K562 (cell line): ENCODE measurements around the gene ACBD5. TPM values are rescaled to one million over a fixed set of nuclear protein-coding genes. Genes with fewer than 3 reads are reported as not detected.

Source experiments
- BRF1 ChIP-seq: IDR thresholded peaks from 3 replicates; pipeline ENCODE4 v1.6.1; 2011; ENCODE audit warnings: borderline replicate concordance, mild to moderate bottlenecking; ENCODE audit not compliant: insufficient read length; ENCODE audit errors: extremely low read depth
- HLTF ChIP-seq: fragments of 450-650 bp; IDR thresholded peaks from 2 replicates; pipeline ENCODE4 v1.6.1; 2016
- HNRNPK ChIP-seq: fragments of 200-400 bp; formaldehyde crosslinking; IDR thresholded peaks from one replicate; pipeline ENCODE4 v1.6.1; 2018; ENCODE audit warnings: mild to moderate bottlenecking, low read depth, low read length; ENCODE audit not compliant: poor library complexity, severe bottlenecking
- HNRNPLL ChIP-seq: fragments of 200-400 bp; formaldehyde crosslinking; IDR thresholded peaks from 2 replicates; pipeline ENCODE4 v1.6.1; 2017; ENCODE audit warnings: low read length, low read depth, mild to moderate bottlenecking; ENCODE audit not compliant: poor library complexity, severe bottlenecking
- PHTF2 ChIP-seq: fragments of 250-450 bp; sonication (Bioruptor Pico); IDR thresholded peaks from 2 replicates; pipeline ENCODE4 v1.5.0; 2021; ENCODE audit warnings: mild to moderate bottlenecking
- POLR2AphosphoS5 ChIP-seq: IDR thresholded peaks from 2 replicates; pipeline ENCODE4 v1.6.1; 2011; ENCODE audit warnings: mild to moderate bottlenecking, low read depth, low read length, moderate library complexity; ENCODE audit not compliant: control insufficient read depth, insufficient read depth
- PRMT5 ChIP-seq: sonication (generic); formaldehyde crosslinking; IDR thresholded peaks from 2 replicates; pipeline ENCODE4 v1.5.0; 2020; ENCODE audit warnings: missing genetic modification reagents
- SAFB2 ChIP-seq: fragments of 200-400 bp; formaldehyde crosslinking; IDR thresholded peaks from 2 replicates; pipeline ENCODE4 v1.6.1; 2018; ENCODE audit warnings: borderline replicate concordance, low read length, low read depth, moderate library complexity; ENCODE audit not compliant: severe bottlenecking
- SRSF7 ChIP-seq: fragments of 200-400 bp; formaldehyde crosslinking; optimal IDR thresholded peaks from 2 replicates; pipeline ENCODE3; 2017; ENCODE audit warnings: mild to moderate bottlenecking, low read depth, low read length
- SUPT5H ChIP-seq: fragments of 450-650 bp; IDR thresholded peaks from 2 replicates; pipeline ENCODE4 v1.6.1; 2016
- TBP ChIP-seq: optimal IDR thresholded peaks from 2 replicates; pipeline ENCODE3; 2011; ENCODE audit warnings: low read depth, low read length, improper control_type of control experiment
- TGIF2 ChIP-seq: sonication (generic); formaldehyde crosslinking; IDR thresholded peaks from 2 replicates; pipeline ENCODE4 v1.8.1; 2022; ENCODE audit warnings: mild to moderate bottlenecking, missing genetic modification reagents, moderate library complexity
- TOE1 ChIP-seq, 2 experiments: fragments of 450-650 bp in 1 of 2; sonication (generic) in 1 of 2; formaldehyde crosslinking in 1 of 2; IDR thresholded peaks; 2 replicates each; pipeline versions ENCODE4 v1.7.1 to v1.8.0; 2016 to 2022; ENCODE audit warnings: borderline replicate concordance in 2 of 2, mild to moderate bottlenecking in 2 of 2, antibody characterized with exemption in 1 of 2, inconsistent platforms in 1 of 2, low read depth in 1 of 2, missing genetic modification reagents in 1 of 2, moderate library complexity in 1 of 2
- ZBED1 ChIP-seq: IDR thresholded peaks from 2 replicates; pipeline ENCODE4 v1.6.1; 2014
- ZNF282 ChIP-seq: sonication (generic); formaldehyde crosslinking; IDR thresholded peaks from 2 replicates; pipeline ENCODE4 v1.8.1; 2023; ENCODE audit warnings: missing genetic modification reagents
- ZNF354B ChIP-seq: fragments of 250-450 bp; sonication (Bioruptor Pico); IDR thresholded peaks from 2 replicates; pipeline ENCODE4 v1.4.0; 2020
- ZNF445 ChIP-seq: fragments of 250-450 bp; sonication (Bioruptor Pico); IDR thresholded peaks from 2 replicates; pipeline ENCODE4 v1.4.0; 2020; ENCODE audit warnings: low read depth, mild to moderate bottlenecking, moderate library complexity
- ZNF518B ChIP-seq: fragments of 250-450 bp; sonication (Bioruptor Pico); IDR thresholded peaks from 2 replicates; pipeline ENCODE4 v1.5.0; 2021; ENCODE audit warnings: mild to moderate bottlenecking, moderate library complexity
- ZNF764 ChIP-seq: fragments of 250-450 bp; sonication (Bioruptor Pico); IDR thresholded peaks from 2 replicates; pipeline ENCODE4 v1.4.0; 2020; ENCODE audit warnings: low read depth, mild to moderate bottlenecking, moderate library complexity
- polyA plus RNA-seq, 8 experiments: library from polyadenylated mRNA; depleted of rRNA in 4 of 8; stranded (reverse) in 5 of 8; unstranded in 3 of 8; fragments of >200 nt; fragmentation: Nextera tagmentation in 2 of 8; fragmentation: Illumina TruSeq in 1 of 8; extraction: Ambion mirVana in 2 of 8; extraction: Trizol in 1 of 8; gene quantifications; 2 replicates each; pipeline versions ENCODE4 v1.2.1 to v1.2.3, GENCODE V29; 2011 to 2014; ENCODE audit warnings: inconsistent platforms in 1 of 8, missing spikeins in 1 of 8
- total RNA-seq, 7 experiments: library from RNA; depleted of rRNA in 6 of 7; stranded (reverse); fragments of >200 nt in 6 of 7; fragmentation: Illumina TruSeq in 2 of 7; extraction: Trizol in 2 of 7; gene quantifications; 2 replicates each; pipeline versions ENCODE4 v1.2.1 to v1.2.3, GENCODE V29; 2011 to 2021; ENCODE audit warnings: low replicate concordance in 1 of 7
- TF ChIP-seq, protein P1 (sequence below): fragments of 250-450 bp; sonication (Bioruptor Pico); IDR thresholded peaks from 2 replicates; pipeline ENCODE4 v1.5.0; 2020; ENCODE audit warnings: mild to moderate bottlenecking

Gene ACBD5
- total and polyA plus RNA-seq, 9 of the 15 experiments (the other 6 are each of a cell fraction or from before 2014, with no cell fraction given) = 1.5 to 10.3 (median 7.8) TPM

GRCh38 chr10:27241652-27242472, 1.3 kb upstream of the ACBD5 start (continued):
- TF ChIP-seq TGIF2 (CRISPR knock-in tag) = no peak
- peak; percentile 82 for TF ChIP-seq SUPT5H
- no peak for TF ChIP-seq BRF1
- TF ChIP-seq HLTF = no peak
- TF ChIP-seq ZNF445 = no peak
- TF ChIP-seq PHTF2 = no peak
- TF ChIP-seq HNRNPK = no peak
- no peak for TF ChIP-seq PRMT5 (CRISPR knock-in tag)
- TF ChIP-seq ZNF282 = no peak
- TF ChIP-seq ZNF764 (CRISPR knock-in tag) = no peak
- TF ChIP-seq ZNF518B = no peak
- no peak for TF ChIP-seq SAFB2
- no peak; the same call in 1 of the 2 replicates for TF ChIP-seq ZBED1
- peak; percentile 82 for TF ChIP-seq POLR2AphosphoS5
- TF ChIP-seq TBP = peak; percentile 82
- TF ChIP-seq, protein P1, sequence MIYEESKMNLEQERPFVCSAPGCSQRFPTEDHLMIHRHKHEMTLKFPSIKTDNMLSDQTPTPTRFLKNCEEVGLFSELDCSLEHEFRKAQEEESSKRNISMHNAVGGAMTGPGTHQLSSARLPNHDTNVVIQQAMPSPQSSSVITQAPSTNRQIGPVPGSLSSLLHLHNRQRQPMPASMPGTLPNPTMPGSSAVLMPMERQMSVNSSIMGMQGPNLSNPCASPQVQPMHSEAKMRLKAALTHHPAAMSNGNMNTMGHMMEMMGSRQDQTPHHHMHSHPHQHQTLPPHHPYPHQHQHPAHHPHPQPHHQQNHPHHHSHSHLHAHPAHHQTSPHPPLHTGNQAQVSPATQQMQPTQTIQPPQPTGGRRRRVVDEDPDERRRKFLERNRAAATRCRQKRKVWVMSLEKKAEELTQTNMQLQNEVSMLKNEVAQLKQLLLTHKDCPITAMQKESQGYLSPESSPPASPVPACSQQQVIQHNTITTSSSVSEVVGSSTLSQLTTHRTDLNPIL (CRISPR knock-in tag) = no peak
- TF ChIP-seq SRSF7 = no peak
- no peak for TF ChIP-seq TOE1 (IDR thresholded peaks at IDR 0.05; ENCODE audit: borderline replicate concordance)
- TF ChIP-seq TOE1 (CRISPR knock-in tag; IDR thresholded peaks at IDR 0.05; ENCODE audit: borderline replicate concordance, low read depth) = no peak
- 0 out of 2 replicates have a peak, but pooled peaks have one; percentile 24 for TF ChIP-seq ZNF354B (CRISPR knock-in tag)
- TF ChIP-seq HNRNPLL = peak; percentile 82
